KBM-7 (cell line): Measurements from ENCODE around the gene BABAM2.
"Not testable (repeated sequence)": the region's sequence is repeated elsewhere in the genome, so short reads cannot be mapped to it uniquely, and the experiment has no call there.

ENCODE experiments used
- DNase-seq: peaks from one replicate; pipeline ENCODE4 v3.0.0-alpha.2; 2015
- in situ Hi-C: fragments of 300-500 bp; cut with MboI; formaldehyde crosslinking; loops from 2 replicates; pipeline ENCODE4 v1.14.3; 2020; ENCODE audit warnings: low sequenced_read_pairs, low pct_unique_long_range_greater_than_20kb, mixed read lengths

The BABAM2 gene

DNA sequence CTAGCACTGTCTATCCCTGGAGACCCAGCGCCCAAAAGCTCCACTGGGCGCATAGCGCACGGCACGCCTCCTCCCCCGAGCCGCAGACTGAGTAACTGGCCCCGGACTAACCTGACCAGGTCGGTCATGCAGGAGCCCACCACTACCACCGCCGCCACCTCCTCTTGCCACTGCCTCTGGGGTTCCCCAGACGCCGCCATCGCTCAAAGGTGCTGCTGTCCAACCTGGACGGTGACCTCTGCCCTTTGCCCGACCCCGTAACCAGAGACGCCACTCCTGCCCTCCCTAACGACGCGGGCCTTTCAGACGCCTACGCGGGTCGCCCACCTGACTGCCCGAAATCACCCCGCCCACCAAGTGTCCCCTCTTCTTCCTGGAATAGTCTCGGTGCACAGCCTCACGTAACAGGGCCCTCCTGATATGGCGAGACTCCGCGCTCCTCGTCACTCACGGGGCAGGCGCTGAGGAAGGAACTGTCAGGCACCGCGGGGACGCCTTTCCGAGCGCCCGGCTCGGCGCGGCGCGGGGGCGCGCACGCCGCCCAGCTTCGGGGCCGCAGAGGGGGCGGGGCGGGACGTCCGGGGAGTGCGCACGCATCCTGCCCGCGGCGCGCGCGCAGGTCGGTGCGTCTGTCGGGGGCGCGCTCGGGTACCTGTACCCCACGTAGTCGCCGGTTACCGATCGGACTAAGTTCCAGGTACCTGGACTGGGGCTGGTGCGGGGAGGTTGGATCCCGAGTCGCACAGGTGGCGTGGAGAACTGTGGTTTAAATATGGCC, at the start of gene BABAM2, which contains the start of gene RBKS:
Gene BABAM2, plus strand, starts transcription at position 584 of the 778 bp plus-strand sequence. CDS start 3,828 bp downstream, outside the sequence.
Gene RBKS, minus strand, starts transcription at position 242 of the 778 bp plus-strand sequence. Its CDS starts 42 bp downstream, at position 200.
- DNase-seq = peak; percentile 86
- in situ Hi-C loops = no loop called here

DNA sequence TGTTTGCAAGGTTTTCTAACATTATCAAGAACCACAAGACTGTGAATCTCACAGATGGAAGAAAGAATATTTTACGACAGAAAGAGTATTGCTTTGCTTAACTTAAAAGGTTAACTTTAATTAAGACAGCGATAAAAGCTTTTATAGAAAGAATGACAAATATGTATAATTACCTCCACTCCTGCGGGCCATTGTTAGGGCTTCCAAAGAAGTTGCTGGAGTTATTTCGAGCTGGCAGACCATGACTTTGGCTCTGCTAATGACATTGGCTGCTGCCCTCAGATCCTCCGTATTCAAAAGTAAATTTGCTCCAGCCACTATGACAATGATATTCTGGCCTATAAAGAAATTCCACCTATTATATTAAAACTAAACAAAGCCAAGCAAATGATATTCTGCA, 47.6 kb upstream of the BABAM2 start:
- DNase-seq = no peak
- in situ Hi-C loops = no loop called here

DNA sequence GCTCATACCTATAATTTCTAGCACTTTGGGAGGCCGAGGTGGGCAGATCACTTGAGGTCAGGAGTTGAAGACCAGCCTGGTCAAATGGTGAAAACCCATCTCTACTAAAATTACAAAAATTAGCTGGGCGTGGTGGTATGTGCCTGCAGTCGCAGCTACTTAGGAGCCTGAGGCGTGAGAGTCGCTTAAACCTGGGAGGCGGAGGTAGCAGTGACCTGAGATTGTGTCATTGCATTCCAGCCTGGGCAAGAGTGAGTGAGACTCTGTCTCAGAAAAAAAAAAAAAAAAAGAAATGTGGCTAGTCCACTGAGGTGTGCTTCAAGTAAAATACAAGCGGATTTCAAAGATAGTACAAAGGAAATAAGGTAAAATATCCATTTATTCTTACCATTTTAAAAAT, 46.5 kb upstream of the BABAM2 start:
- in situ Hi-C loops = no loop called here
- no peak for DNase-seq

DNA sequence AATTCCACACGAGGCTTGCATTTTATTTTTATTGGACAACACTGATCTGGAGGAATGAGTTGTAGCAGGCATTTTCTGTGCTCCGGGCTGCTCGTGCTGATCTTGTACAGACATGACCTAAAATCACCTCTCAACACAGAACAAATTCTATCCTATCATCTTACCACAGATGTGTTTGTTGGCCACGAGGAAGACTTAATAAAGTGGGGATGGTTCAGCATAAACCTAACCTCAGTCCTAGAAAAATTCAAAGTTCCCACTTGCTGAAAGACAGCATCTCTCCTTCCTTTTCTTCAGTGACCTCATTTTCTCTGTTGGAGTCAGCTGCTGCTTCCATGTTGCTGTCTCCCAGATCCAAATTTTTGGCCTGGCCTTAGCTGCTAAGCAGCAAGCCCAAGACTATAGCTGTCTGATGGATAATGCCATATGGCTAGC, 45.7 kb upstream of the BABAM2 start:
- in situ Hi-C loops = no loop called here

DNA sequence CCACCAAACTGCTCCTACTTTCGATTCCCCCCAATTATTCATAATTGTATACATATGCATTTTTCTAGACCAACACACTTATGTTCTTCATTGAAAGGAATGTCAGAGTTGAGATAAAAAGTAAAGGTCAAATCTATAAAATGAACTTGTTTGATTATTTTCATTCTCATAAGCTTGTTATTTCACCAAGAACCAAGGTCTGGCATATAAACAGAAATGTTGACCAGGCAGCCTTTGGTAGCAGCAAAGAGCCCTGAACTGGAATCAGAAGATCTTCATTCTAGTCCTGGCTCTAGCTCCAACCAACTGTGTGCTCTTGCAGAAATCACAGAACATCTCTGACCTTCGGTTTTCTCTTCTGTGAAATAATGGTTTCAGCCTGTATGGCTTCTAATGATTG, 43.2 kb upstream of the BABAM2 start:
- DNase-seq = no peak
- in situ Hi-C loops = no loop called here

More for the DNA sequence above, 45.7 kb upstream of the BABAM2 start:
- DNase-seq = no peak

DNA sequence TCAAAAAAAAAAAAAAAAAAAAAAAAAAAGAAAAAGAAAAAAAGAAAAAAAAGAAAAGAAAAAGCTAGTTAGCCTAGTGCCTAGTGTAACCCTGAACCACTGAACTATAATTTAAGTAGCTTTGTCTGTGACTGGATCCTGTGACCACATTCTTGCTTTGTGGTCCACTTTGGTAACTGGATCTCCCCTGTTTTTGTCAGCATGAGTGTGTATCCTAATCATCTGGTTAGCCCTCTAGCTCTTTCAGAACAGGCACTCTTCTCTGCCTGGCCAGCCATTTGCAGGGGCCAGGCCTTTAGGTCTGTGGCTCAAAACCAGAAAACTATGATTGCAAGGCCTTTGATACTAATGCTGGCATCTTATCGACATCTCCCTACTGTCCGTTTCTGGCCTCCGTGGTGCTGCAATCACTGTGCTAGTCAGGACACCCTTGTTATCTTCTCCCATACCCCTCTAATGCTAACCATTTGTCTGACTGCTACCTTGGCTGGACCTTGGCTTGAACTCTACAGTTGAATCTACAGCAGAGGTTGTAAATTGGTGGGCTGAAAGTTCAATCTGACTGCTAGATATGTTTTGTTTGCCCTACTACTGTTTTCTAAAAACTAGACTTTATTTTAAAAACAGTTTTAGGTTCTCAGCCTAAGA, 40.8 kb upstream of the BABAM2 start:
- in situ Hi-C loops = no loop called here
- DNase-seq = no peak

DNA sequence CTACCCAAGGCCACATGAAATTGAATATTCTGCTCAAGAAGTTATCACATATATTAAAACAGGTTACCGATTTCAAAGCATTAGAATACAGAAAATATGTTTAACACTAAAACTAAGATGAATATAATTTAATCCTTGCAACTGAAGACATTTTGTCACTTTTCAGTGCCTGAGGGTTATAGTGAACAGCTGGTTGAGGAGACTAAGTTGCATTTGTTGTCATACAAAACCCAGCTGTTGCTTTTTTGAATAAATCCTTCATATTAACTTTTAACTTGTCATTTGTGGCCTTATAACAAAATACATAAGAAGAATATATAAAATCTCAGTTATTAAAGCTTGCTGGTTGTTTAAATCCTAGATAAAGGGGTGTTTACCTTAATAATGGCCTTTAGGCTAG, 37.8 kb upstream of the BABAM2 start:
- in situ Hi-C loops = no loop called here
- no peak for DNase-seq

DNA sequence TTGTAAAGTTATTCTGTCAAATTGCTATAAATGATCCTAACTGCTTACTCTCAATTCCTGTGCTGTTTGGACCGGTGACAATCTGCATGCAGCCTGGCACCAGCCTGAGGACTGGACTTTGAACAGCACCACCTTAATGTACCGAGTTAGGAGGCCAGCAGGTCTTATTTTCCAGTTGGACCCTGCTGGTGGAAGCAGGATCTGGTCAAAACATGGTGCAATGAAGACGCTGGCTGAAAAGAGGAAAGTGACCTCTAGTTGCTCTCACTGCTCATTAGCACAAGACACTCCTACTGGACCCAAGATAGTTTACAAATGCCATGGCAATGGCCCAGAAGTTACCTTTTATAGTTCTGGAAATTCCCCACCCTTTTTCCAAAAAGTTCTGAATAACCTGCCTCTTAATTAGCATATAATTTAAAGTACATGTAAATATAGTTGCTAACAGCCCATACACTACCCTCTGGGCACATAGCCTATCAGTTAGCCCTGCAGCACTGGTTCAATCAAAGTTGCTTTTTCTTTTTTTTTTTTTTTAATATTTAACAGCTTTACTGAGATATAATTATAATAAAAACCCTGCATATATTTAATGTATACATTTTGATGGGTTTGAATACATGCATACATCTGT, 36.2 kb upstream of the BABAM2 start:
- in situ Hi-C loops = no loop called here
- DNase-seq = no peak

DNA sequence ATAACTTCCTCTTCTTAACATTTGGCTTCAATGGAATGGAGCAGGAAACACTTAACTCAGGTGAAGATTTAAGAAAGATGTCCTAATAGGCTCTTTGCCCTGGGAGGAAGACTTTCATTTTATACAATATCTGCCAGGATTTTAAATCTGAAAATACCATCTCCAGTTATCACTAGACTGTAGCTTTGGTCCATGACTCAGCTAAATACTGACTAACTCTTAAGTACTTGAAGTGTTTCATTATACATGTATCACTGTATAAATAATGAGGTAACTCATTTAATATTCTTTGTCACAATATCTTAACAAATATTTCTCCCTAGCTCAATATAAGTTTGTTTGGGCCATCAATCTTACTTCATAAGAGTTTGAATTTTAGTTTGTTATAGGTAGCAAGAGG, 35.1 kb upstream of the BABAM2 start:
- in situ Hi-C loops = no loop called here
- DNase-seq = no peak

DNA sequence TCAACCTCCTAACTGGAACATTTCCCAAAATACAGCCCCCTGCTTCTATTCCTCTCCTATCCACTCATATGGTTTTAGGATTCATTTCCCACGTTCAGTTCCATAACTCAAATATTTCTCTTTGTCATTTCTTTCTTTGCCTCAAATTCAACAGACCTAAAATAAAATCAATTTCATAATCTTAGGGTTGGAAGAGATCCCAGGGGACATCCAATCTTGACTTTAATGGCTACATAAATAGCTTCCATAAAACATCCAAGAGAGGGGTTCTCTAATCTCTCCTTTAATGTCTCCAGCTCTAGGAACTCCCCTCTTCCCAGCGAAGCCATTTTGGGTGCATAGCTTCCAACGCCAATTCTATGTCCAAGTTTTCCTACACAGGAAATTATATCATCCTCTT, 34.1 kb upstream of the BABAM2 start:
- DNase-seq = no peak
- in situ Hi-C loops = no loop called here

DNA sequence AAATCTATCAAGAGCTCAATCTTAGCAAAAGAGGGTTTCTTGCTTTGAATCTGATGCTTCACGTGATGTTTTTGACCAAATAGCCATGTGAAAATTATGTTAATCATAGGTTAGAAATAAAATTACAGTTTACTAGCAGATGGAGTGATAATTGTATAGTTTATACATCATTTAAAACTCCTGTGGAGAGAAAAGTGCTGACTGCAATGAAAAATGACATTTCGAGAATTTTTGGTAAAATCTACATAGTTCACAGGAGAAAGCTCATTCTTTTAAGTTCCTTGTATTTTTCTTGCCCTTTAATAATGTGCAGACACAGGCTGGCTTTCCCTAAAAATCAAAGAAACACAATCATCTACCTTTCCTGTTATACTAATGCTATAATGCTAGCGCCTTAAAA, 33.6 kb upstream of the BABAM2 start:
- in situ Hi-C loops = no loop called here
- DNase-seq = no peak

DNA sequence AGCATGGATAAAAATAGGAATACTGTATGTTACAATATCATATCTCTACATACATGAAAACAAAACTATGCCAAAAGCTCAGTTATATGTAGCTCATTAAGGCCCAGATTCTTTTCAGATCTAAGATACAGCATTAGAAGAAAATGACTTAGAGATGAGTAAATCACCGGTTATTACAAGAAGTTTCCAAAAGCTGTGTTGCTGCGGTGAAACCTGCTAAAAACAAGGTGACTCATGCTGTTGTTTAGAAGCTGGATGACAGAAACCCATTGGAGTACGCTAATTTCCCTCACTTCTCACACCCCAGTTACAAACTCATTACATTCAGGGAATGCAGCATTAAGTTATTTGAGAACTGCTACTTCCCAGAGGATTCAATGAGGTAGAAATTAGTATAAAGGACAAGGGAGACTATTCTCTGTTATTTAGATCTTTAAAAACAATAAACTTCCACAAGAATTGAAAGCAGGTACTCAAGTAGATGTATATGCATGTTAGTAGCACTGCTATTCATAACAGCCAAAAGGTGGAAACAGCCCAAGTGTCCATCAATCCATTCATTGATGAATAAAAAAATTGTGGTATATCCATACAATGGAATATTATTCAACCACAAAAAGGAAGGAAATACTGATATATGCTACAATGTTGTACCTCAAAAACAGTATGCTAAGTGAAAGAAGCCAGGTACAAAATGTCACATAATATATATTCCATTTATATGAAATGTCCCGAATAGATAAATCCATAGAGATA, 32.9 kb upstream of the BABAM2 start:
- no peak for DNase-seq
- in situ Hi-C loops = no loop called here

DNA sequence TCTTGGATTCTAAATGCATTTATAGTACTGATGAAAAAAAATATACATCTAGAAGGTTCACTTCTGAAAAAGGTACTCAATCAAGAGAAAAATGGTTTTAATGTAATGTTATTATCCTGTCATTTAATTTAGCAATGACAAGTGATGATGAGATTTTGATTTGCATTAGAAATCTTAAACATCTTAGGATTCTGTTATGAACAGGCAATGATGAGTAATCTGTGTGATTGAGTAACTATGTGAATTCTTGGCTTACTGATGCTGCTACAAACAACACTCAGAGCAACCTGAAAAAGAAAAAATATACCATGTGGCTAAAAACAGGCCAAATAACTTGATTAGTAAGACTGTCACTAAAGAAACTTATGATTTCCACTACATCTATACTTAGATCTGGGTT, 30.4 kb upstream of the BABAM2 start:
- in situ Hi-C loops = no loop called here
- no peak for DNase-seq

DNA sequence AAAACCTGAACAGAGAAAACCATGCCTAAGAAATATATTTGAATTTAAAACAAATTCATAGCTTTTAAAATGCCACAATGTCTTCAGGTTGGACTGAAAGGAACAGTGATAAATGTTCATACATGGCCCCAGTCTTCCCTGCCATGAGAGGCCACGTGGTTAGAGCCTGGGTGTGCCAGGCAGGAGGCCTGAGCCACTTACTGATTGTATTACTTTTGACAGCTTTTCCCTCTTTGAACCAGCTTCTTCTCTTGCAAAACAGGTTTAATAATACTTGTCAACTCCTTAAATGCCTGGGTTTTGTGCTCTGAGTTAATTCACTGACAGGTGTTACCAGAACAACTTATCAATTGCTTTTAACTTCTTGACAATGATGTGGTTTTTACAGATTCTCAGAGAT, 27.4 kb upstream of the BABAM2 start:
- in situ Hi-C loops = no loop called here
- DNase-seq = no peak

DNA sequence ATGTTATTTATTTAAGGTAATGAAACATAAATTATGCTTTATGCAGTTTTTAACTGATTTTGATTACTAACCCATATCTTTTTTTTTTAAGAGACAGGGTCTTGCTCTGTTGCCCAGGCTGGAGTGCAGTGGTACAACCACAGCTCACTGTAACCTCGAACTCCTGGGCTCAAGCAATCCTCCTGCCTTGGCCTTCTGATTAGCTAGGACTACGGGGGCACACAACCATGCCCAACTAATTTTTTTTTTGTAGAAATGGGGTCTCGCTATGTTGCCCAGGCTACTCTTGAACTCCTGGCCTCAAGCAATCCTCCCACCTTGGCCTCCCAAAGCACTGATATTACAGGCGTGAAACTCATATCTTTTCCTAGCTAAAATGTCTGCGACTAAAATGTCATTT, 26.6 kb upstream of the BABAM2 start:
- in situ Hi-C loops, DNase-seq: not testable (repeated sequence)

DNA sequence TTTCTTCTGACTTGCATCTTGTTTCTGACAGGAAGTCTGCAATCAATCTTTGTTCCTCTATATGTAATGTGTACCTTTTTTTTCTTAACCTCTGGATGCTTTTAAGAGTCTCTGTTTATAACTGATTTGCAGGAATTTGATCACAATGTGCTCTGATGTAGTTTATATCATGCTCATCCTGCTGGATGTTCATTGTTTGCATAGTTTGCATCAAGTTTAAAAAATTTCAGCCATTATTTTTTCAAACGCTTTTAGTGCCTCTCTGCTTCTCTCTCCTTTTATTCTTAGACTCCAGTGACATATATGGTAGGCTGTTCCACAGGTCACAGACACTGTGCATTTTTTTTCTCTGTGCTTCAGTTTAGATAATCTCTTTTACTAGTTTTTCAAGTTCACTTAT, 24.3 kb upstream of the BABAM2 start:
- DNase-seq = no peak
- in situ Hi-C loops = no loop called here

DNA sequence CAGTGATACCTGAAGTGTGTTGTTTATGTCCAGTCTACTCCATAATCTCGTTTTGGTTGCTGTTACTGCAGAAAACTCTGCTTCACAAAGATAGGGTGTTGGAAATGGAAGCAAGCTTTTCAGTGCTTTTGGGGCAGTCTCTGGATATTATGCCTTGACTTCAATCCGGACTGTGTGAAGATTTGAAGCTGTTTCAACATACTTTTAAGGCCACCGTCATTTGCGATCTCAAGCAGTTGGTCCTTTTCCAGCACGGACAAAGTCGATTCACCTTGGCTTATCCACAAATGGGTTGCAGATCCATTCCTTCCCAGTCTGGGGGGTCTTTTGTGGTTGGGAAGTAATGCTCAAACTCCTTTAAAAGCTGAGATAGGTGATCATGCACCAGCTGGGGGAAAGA, 20.8 kb upstream of the BABAM2 start:
- in situ Hi-C loops = no loop called here
- no peak for DNase-seq

DNA sequence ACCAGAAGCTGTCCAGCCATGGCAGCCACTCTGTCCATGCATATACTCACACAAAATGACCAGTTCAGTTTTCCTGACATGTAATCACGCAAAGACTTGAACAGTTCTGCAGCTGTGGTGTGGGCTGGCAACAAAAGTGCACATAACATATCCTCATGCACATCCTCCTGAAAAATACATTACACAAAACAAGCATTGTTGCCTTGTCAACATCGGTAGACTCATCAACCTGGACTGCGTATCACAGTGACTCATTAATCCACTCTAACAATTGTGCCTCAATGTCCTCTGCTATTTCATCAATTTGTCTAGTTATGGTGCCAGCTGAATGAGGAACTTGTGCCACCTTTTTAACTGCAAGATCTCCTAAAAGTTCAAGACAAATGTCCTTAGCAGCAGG, 19.8 kb upstream of the BABAM2 start:
- DNase-seq = no peak
- in situ Hi-C loops = no loop called here

DNA sequence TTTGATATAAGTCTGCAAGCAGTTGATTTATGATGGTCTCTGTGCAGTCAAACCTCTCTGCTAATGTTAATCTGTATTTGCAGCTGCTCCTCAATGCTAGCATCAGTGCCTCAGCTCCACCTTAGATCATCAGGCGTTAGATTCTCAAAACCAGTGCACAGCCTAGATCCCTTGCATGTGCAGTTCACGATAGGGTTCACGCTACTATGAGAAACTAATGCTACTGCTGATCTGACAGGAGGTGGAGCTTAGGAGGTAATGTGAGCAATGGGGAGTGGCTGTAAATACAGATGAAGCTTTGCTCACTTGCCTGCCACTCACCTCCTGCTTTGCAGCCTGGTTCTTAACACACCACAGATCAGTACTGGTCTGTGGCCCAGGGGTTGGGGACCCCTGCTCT, 18.7 kb upstream of the BABAM2 start:
- in situ Hi-C loops = no loop called here
- no peak for DNase-seq

DNA sequence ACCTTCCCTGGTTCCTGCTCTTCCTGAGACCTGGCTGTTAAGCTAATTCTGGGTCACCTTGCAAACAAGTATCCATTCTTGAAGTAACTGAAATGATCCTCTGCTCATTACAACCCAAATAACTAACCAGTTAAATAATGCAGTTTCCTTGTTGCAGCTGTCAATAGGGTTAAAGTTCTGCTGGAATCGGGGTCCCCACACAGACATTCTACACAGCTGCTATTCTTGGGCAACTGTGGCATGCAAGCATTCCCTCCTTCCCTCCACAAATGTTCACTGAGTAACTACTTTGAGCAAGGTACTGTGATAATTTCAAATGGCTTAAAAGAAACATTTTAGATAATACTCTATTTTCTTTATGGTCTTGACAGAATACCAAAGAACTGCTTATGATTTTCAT, 17.4 kb upstream of the BABAM2 start:
- in situ Hi-C loops = no loop called here
- no peak for DNase-seq
